Lower leg skin (tissue), 3 donors: ENCODE results near the gene SMCO2.

Experiments
- POLR2A ChIP-seq, 2 donors: fragments of 450-650 bp; IDR thresholded peaks; one replicate each; pipeline ENCODE4 v1.6.1; 2016 to 2017; ENCODE audit warnings: antibody characterized with exemption in 2 of 2, mild to moderate bottlenecking in 1 of 2, moderate library complexity in 1 of 2
- TF ChIP-seq, protein P1 (sequence below), 3 donors: fragments of 450-650 bp; IDR thresholded peaks; one replicate each; pipeline ENCODE4 v1.5.1; 2016; ENCODE audit warnings: antibody characterized with exemption in 3 of 3, mild to moderate bottlenecking in 3 of 3, moderate library complexity in 2 of 3

DNA sequence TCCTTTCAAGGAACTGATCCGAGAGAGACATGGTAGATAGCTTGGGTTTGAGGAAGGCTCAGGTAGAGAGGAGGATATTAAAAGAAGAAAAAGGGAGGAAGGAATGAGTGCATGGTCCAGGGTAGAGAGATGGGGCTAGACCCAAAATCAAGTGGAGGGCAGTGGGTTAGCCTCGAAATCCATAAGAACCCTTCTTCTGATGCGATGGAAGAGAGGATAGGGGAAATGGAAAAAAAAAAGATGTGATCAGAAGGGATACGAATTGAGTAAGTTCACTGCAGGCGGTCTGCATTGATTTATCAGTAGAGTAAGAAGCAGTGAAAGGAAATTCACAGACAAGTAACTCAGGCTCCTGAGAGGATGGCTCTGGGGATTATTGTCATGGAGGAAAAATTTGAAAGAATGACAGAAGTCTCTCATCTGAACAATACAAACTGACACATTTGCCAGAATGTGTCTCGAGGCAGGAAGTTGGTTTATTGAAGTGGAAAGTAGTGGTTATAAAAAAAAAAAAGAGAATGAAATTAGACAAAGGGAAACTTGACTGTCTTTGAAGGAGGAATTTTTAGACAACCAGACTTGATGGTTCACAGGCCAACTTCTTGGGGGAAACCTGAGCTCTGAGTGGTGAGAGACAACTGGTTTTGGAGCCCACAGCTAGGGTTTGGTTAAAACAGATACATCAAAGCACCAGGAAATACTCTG, 87.7 kb downstream of the SMCO2 start:
- TF ChIP-seq POLR2A (IDR thresholded peaks at IDR 0.05) = no peak
- TF ChIP-seq, protein P1, sequence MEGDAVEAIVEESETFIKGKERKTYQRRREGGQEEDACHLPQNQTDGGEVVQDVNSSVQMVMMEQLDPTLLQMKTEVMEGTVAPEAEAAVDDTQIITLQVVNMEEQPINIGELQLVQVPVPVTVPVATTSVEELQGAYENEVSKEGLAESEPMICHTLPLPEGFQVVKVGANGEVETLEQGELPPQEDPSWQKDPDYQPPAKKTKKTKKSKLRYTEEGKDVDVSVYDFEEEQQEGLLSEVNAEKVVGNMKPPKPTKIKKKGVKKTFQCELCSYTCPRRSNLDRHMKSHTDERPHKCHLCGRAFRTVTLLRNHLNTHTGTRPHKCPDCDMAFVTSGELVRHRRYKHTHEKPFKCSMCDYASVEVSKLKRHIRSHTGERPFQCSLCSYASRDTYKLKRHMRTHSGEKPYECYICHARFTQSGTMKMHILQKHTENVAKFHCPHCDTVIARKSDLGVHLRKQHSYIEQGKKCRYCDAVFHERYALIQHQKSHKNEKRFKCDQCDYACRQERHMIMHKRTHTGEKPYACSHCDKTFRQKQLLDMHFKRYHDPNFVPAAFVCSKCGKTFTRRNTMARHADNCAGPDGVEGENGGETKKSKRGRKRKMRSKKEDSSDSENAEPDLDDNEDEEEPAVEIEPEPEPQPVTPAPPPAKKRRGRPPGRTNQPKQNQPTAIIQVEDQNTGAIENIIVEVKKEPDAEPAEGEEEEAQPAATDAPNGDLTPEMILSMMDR (IDR thresholded peaks at IDR 0.05) = no peak
